IPS DF 6.9 (cell line): ENCODE measurements around the gene SIVA1.

Source experiments
- DNase-seq: peaks from one replicate; pipeline ENCODE4 v3.0.0-alpha.2; 2013; ENCODE audit warnings: low read depth, low spot score
- H3K27ac ChIP-seq: one replicate; pipeline ENCODE4 v1.5.1; 2013; ENCODE audit warnings: low read length, control low read depth
- H3K27me3 ChIP-seq: 2 replicates; pipeline ENCODE4 v1.6.1; 2013; ENCODE audit warnings: mild to moderate bottlenecking, low read length; ENCODE audit not compliant: control insufficient read depth, insufficient read depth
- H3K36me3 ChIP-seq: 2 replicates; pipeline ENCODE4 v1.6.1; 2013; ENCODE audit warnings: low read length; ENCODE audit not compliant: control insufficient read depth, insufficient read depth
- H3K4me1 ChIP-seq: 2 replicates; pipeline ENCODE4 v1.6.1; 2013; ENCODE audit warnings: low read length; ENCODE audit not compliant: control insufficient read depth, insufficient read depth
- H3K4me3 ChIP-seq: 2 replicates; pipeline ENCODE4 v1.5.1; 2013; ENCODE audit warnings: mild to moderate bottlenecking, low read length
- H3K9me3 ChIP-seq: 2 replicates; pipeline ENCODE4 v1.6.1; 2013; ENCODE audit warnings: low read length, inconsistent platforms; ENCODE audit not compliant: control insufficient read depth, insufficient read depth
- WGBS: extraction: QIAGEN DNeasy Blood & Tissue Kit; methylation state at CpG from one replicate; pipeline ENCODE4 v1.1.7; 2013; ENCODE audit warnings: mixed read lengths, missing lambda C conversion rate; ENCODE audit not compliant: insufficient read length, insufficient coverage; 5-methylcytosine and 5-hydroxymethylcytosine counted together

The SIVA1 gene

GRCh38 chr14:104792101-104792884 lies 39.3 kb downstream of the SIVA1 start:
- Histone ChIP-seq H3K27ac (no peak overlapping the region), H3K36me3 (peaks cover 16% of the 10 kb centered on the region; the same call in 1 of the 2 replicates), H3K4me1 (peaks cover 14% of the 10 kb centered on the region), H3K9me3 (no peaks in the 10 kb centered on the region), H3K4me3 (no peak overlapping the region), H3K27me3 (0 out of 2 replicates have a peak, but pooled peaks cover 2% of the 10 kb centered on the region)
- no peak for DNase-seq
- no CpG with 5 or more reads among the region's 25 CpGs for WGBS

GRCh38 chr14:104792945-104793702 lies 40.2 kb downstream of the SIVA1 start:
- Histone ChIP-seq H3K4me1 (peaks cover 16% of the 10 kb centered on the region), H3K27me3 (peaks cover 4% of the 10 kb centered on the region; the same call in 1 of the 2 replicates), H3K36me3 (peaks cover 16% of the 10 kb centered on the region; the same call in 1 of the 2 replicates), H3K27ac (no peak overlapping the region), H3K4me3 (no peak overlapping the region), H3K9me3 (no peaks in the 10 kb centered on the region)
- no CpG with 5 or more reads among the region's 16 CpGs for WGBS
- DNase-seq: no peak

GRCh38 chr14:104793703-104793959 lies 40.7 kb downstream of the SIVA1 start:
- Histone ChIP-seq H3K4me1 (peaks cover 16% of the 10 kb centered on the region), H3K36me3 (peaks cover 11% of the 10 kb centered on the region; the same call in 1 of the 2 replicates), H3K4me3 (no peak overlapping the region), H3K9me3 (no peaks in the 10 kb centered on the region), H3K27me3 (peaks cover 7% of the 10 kb centered on the region; the same call in 1 of the 2 replicates), H3K27ac (no peak overlapping the region)
- no peak for DNase-seq
- no CpG with 5 or more reads among the region's 2 CpGs for WGBS

- H3K4me3 ChIP-seq: peak overlapping the region; percentile 10; the same call in 1 of the 2 replicates
- H3K36me3 ChIP-seq: peaks cover 11% of the 10 kb centered on the region; the same call in 1 of the 2 replicates
- H3K4me1 ChIP-seq: peaks cover 16% of the 10 kb centered on the region
- H3K27me3 ChIP-seq: peaks cover 7% of the 10 kb centered on the region; the same call in 1 of the 2 replicates
- DNase-seq: no peak
- H3K9me3 ChIP-seq: no peaks in the 10 kb centered on the region
- no peak overlapping the region for H3K27ac ChIP-seq
- WGBS: no CpG with 5 or more reads among the region's 15 CpGs
These were observed 41.2 kb downstream of the SIVA1 start for GRCh38 chr14:104794099-104794498.

- DNase-seq: no peak
- WGBS: no CpG with 5 or more reads among the region's 16 CpGs
- no peak overlapping the region for H3K27ac ChIP-seq
These were observed 41.7 kb downstream of the SIVA1 start for GRCh38 chr14:104794631-104794992.

GRCh38 chr14:104794993-104795780 lies 42.2 kb downstream of the SIVA1 start, which contains the start of gene AKT1:
Gene AKT1 (minus strand): TSS chr14:104795748. CDS start chr14:104792643, 3,105 bp downstream.
- no CpG with 5 or more reads among the region's 124 CpGs for WGBS
- Histone ChIP-seq H3K4me1 (peaks cover 16% of the 10 kb centered on the region), H3K27ac (no peak within 1 kb of the TSS)

More at GRCh38 chr14:104794631-104794992, 41.7 kb downstream of the SIVA1 start:
- Histone ChIP-seq H3K36me3 (peaks cover 11% of the 10 kb centered on the region; the same call in 1 of the 2 replicates), H3K4me3 (peak overlapping the region; percentile 60; the same call in 1 of the 2 replicates), H3K27me3 (peaks cover 7% of the 10 kb centered on the region; the same call in 1 of the 2 replicates), H3K4me1 (peaks cover 16% of the 10 kb centered on the region), H3K9me3 (no peaks in the 10 kb centered on the region)

GRCh38 chr14:104795781-104796686 lies 43.1 kb downstream of the SIVA1 start:
- no peaks in the 10 kb centered on the region for H3K9me3 ChIP-seq
- peaks cover 7% of the 10 kb centered on the region; the same call in 1 of the 2 replicates for H3K27me3 ChIP-seq
- no peak overlapping the region for H3K27ac ChIP-seq
- peaks cover 16% of the 10 kb centered on the region for H3K4me1 ChIP-seq
- H3K36me3 ChIP-seq: peaks cover 2% of the 10 kb centered on the region; the same call in 1 of the 2 replicates
- no peak for DNase-seq
- WGBS: no CpG with 5 or more reads among the region's 55 CpGs
- peak overlapping the region; percentile 60; the same call in 1 of the 2 replicates for H3K4me3 ChIP-seq

More at GRCh38 chr14:104794993-104795780, 42.2 kb downstream of the SIVA1 start, which contains the start of gene AKT1:
- peaks cover 7% of the 10 kb centered on the region; the same call in 1 of the 2 replicates for H3K36me3 ChIP-seq
- H3K4me3 ChIP-seq: peak within 1 kb of the TSS; percentile 60; the same call in 1 of the 2 replicates
- no peak for DNase-seq
- H3K27me3 ChIP-seq: peaks cover 7% of the 10 kb centered on the region; the same call in 1 of the 2 replicates
- no peaks in the 10 kb centered on the region for H3K9me3 ChIP-seq

GRCh38 chr14:104796687-104797081 lies 43.7 kb downstream of the SIVA1 start:
- Histone ChIP-seq H3K27ac (no peak overlapping the region), H3K4me1 (peaks cover 18% of the 10 kb centered on the region), H3K27me3 (peaks cover 13% of the 10 kb centered on the region), H3K36me3 (no peaks in the 10 kb centered on the region; the same call in 1 of the 2 replicates), H3K4me3 (no peak overlapping the region), H3K9me3 (no peaks in the 10 kb centered on the region)
- DNase-seq: no peak
- no CpG with 5 or more reads among the region's 6 CpGs for WGBS
